HCT116 (cell line): ENCODE data around the gene SNTG2. TPM values are rescaled to one million over a fixed set of nuclear protein-coding genes. Genes with fewer than 3 reads are reported as not detected.

ENCODE experiments used
- ATAC-seq: fragments of 200-7000 bp; cut with Tn5 transposase; 2 replicates; pipeline ENCODE4 v1.9.1; 2020; ENCODE audit warnings: mild to moderate bottlenecking, moderate library complexity
- BruUV-seq: library from RNA; stranded (reverse); fragments of 400-500 nt; replicated peaks from 2 replicates; lab custom pipeline; 2021; lab: Mats Ljungman, UMichigan
- CTCF ChIA-PET: fragments of 300-600 bp; sonication (Branson Sonifier 250); formaldehyde crosslinking; loops from one replicate; lab custom pipeline; 2021; ENCODE audit warnings: antibody characterized with exemption; lab: Charles Lee
- POLR2A ChIA-PET: fragments of 300-600, 350-600 bp; sonication (Branson Sonifier 250); formaldehyde crosslinking; loops from one replicate; lab custom pipeline; 2021; ENCODE audit warnings: antibody characterized with exemption; lab: Charles Lee
- RAD21 ChIA-PET, 2 experiments: fragments of 300-600 bp; sonication (Branson Sonifier 250); formaldehyde crosslinking; loops; one replicate each; lab custom pipeline; 2023; ENCODE audit warnings: low total read pairs in 2 of 2; ENCODE audit not compliant: uncharacterized antibody in 2 of 2, unreplicated experiment in 2 of 2, low non-redundant PET in 1 of 2; lab: Charles Lee
- DNase-seq: peaks from one replicate; pipeline ENCODE4 v3.0.0-alpha.2; 2010; ENCODE audit warnings: low read depth, low spot score
- H2AFZ ChIP-seq: fragments of 200-600 bp; shearing (Covaris generic), sonication (generic); 2 replicates; pipeline ENCODE4 v1.6.1; 2017; ENCODE audit warnings: low read depth, mixed run types, mixed read lengths, antibody characterized with exemption, low read length; ENCODE audit not compliant: poor library complexity, severe bottlenecking
- H3K27ac ChIP-seq: 2 replicates; pipeline ENCODE4 v1.5.1; 2012; ENCODE audit warnings: low read depth, low read length
- H3K27me3 ChIP-seq: fragments of 200-600 bp; sonication (generic); 2 replicates; pipeline ENCODE4 v1.6.1; 2016; ENCODE audit warnings: mixed run types, low read length, mixed read lengths; ENCODE audit not compliant: insufficient read depth
- H3K36me3 ChIP-seq, 2 experiments: fragments of 200-500 bp in 1 of 2; fragments of 200-600 bp in 1 of 2; sonication (Bioruptor generic) in 1 of 2; sonication (generic) in 1 of 2; 2 replicates each; pipeline versions ENCODE4 v1.5.1 to v1.6.1; 2014 to 2016; ENCODE audit warnings: low read length in 2 of 2, inconsistent platforms in 1 of 2, mixed read lengths in 1 of 2, mixed run types in 1 of 2; ENCODE audit not compliant: insufficient read depth in 2 of 2, control insufficient read depth in 1 of 2
- H3K4me1 ChIP-seq, 2 experiments: fragments of 200-600 bp in 1 of 2; sonication (generic) in 1 of 2; 2 replicates each; pipeline versions ENCODE4 v1.5.1 to v1.6.1; 2012 to 2017; ENCODE audit warnings: low read length in 2 of 2, inconsistent platforms in 1 of 2, mild to moderate bottlenecking in 1 of 2, mixed read lengths in 1 of 2, mixed run types in 1 of 2, moderate library complexity in 1 of 2; ENCODE audit not compliant: insufficient read depth in 2 of 2, control insufficient read depth in 1 of 2
- H3K4me2 ChIP-seq: fragments of 200-600 bp; sonication (generic); 2 replicates; pipeline ENCODE4 v1.6.1; 2017; ENCODE audit warnings: mixed run types, low read length, mixed read lengths
- H3K4me3 ChIP-seq, 2 experiments: fragments of 200-600 bp in 1 of 2; sonication (generic) in 1 of 2; replicated peaks in 1 of 2; 2 replicates each; pipeline ENCODE4 v1.5.1; 2011 to 2016; ENCODE audit warnings: low read length in 2 of 2, control low read depth in 1 of 2, low read depth in 1 of 2, mild to moderate bottlenecking in 1 of 2, mixed read lengths in 1 of 2, mixed run types in 1 of 2
- H3K79me2 ChIP-seq: fragments of 200-600 bp; sonication (generic); 2 replicates; pipeline ENCODE4 v1.6.1; 2017; ENCODE audit warnings: mild to moderate bottlenecking, mixed run types, low read length, moderate library complexity, mixed read lengths; ENCODE audit not compliant: insufficient read depth
- H3K9ac ChIP-seq: fragments of 200-600 bp; sonication (generic); 2 replicates; pipeline ENCODE4 v1.6.1; 2016; ENCODE audit warnings: low read length, mixed read lengths
- H3K9me2 ChIP-seq: fragments of 200-600 bp; sonication (generic), shearing (Covaris generic); 2 replicates; pipeline ENCODE4 v1.6.1; 2017; ENCODE audit warnings: mixed run types, mild to moderate bottlenecking, moderate library complexity; ENCODE audit not compliant: insufficient read depth
- H3K9me3 ChIP-seq, 2 experiments: fragments of 200-500 bp in 1 of 2; fragments of 200-600 bp in 1 of 2; sonication (Bioruptor generic) in 1 of 2; sonication (generic) in 1 of 2; 2 replicates each; pipeline ENCODE4 v1.6.1; 2014 to 2017; ENCODE audit warnings: low read length in 2 of 2, mixed read lengths in 2 of 2, inconsistent platforms in 1 of 2, low read depth in 1 of 2, mild to moderate bottlenecking in 1 of 2, mixed run types in 1 of 2, moderate library complexity in 1 of 2; ENCODE audit not compliant: control insufficient read depth in 1 of 2, insufficient read depth in 1 of 2
- H4K20me1 ChIP-seq: fragments of 200-600 bp; sonication (generic), shearing (Covaris generic); 2 replicates; pipeline ENCODE4 v1.6.1; 2017; ENCODE audit warnings: mixed run types, mild to moderate bottlenecking, moderate library complexity; ENCODE audit not compliant: insufficient read depth
- ATF3 ChIP-seq: IDR thresholded peaks from 2 replicates; pipeline ENCODE4 v1.6.1; 2012
- CBX3 ChIP-seq: IDR thresholded peaks from 2 replicates; pipeline ENCODE4 v1.6.1; 2012; ENCODE audit warnings: low read depth
- CTCF ChIP-seq, 3 experiments: fragments of 200-600 bp in 1 of 3; sonication (generic) in 1 of 3; IDR thresholded peaks in 2 of 3; conservative IDR thresholded peaks in 1 of 3; 2 replicates each; pipeline ENCODE4 v1.5.1; 2012 to 2017; ENCODE audit warnings: low read depth in 2 of 3, low read length in 2 of 3, antibody characterized with exemption in 1 of 3, borderline replicate concordance in 1 of 3, control low read depth in 1 of 3, mild to moderate bottlenecking in 1 of 3, mixed read lengths in 1 of 3, mixed run types in 1 of 3, moderate library complexity in 1 of 3; ENCODE audit not compliant: insufficient read depth in 1 of 3
- EGR1 ChIP-seq: IDR thresholded peaks from 2 replicates; pipeline ENCODE4 v1.6.1; 2012; ENCODE audit warnings: low read depth
- ELF1 ChIP-seq: IDR thresholded peaks from 2 replicates; pipeline ENCODE4 v1.6.1; 2012; ENCODE audit warnings: low read depth, borderline replicate concordance
- EZH2 ChIP-seq: fragments of 200-600 bp; sonication (generic); IDR thresholded peaks from 2 replicates; pipeline ENCODE4 v1.6.1; 2017; ENCODE audit warnings: antibody characterized with exemption, mixed run types
- FOSL1 ChIP-seq: IDR thresholded peaks from 2 replicates; pipeline ENCODE4 v1.6.1; 2012; ENCODE audit warnings: low read depth
- RAD21 ChIP-seq: IDR thresholded peaks from 2 replicates; pipeline ENCODE4 v1.6.1; 2012; ENCODE audit warnings: low read depth, mild to moderate bottlenecking
- SIN3A ChIP-seq: IDR thresholded peaks from 2 replicates; pipeline ENCODE4 v1.6.1; 2012; ENCODE audit warnings: low read depth
- SP1 ChIP-seq: IDR thresholded peaks from 2 replicates; pipeline ENCODE4 v1.6.1; 2012; ENCODE audit warnings: low read depth
- SRF ChIP-seq: IDR thresholded peaks from 2 replicates; pipeline ENCODE4 v1.6.1; 2012; ENCODE audit warnings: low read depth
- TCF7L2 ChIP-seq: IDR thresholded peaks from 2 replicates; pipeline ENCODE4 v1.7.0; 2011; ENCODE audit warnings: borderline replicate concordance, inconsistent platforms; ENCODE audit not compliant: insufficient read depth, insufficient read length; ENCODE audit errors: extremely low read depth
- ZNF274 ChIP-seq: fragments of 200-500 bp; sonication (Bioruptor generic); IDR thresholded peaks from 2 replicates; pipeline ENCODE4 v1.6.1; 2014; ENCODE audit warnings: mild to moderate bottlenecking, low read depth, low read length, inconsistent platforms
- intact Hi-C: fragments of 100-400 bp; cut with micrococcal nuclease; formaldehyde crosslinking; loops from 2 replicates; pipeline ENCODE4 v1.10.0; 2022
- total RNA-seq: library from RNA; stranded (reverse); gene quantifications from one replicate; pipeline ENCODE4 v1.2.1, GENCODE V29; 2021; ENCODE audit not compliant: unreplicated experiment

Gene SNTG2
- total RNA-seq, 1 experiment from 2014 or later = not detected

GRCh38 chr2:1318366-1319009, 367.8 kb downstream of the SNTG2 start:
- no peak for DNase-seq
- Histone ChIP-seq H2AFZ (no peak overlapping the region), H3K9me2 (no peaks in the 10 kb centered on the region), H3K9ac (no peak overlapping the region), H3K4me3 (no peak overlapping the region), H3K27ac (no peak overlapping the region), H3K27me3 (0 out of 2 replicates have a peak, but pooled peaks cover 4% of the 10 kb centered on the region), H3K36me3 (no peaks in the 10 kb centered on the region), H3K9me3 (no peaks in the 10 kb centered on the region), H3K4me1 (no peaks in the 10 kb centered on the region), H4K20me1 (no peaks in the 10 kb centered on the region), H3K4me2 (no peak overlapping the region), H3K79me2 (no peaks in the 10 kb centered on the region)
- RAD21 ChIA-PET = no interaction called here
- TF ChIP-seq TCF7L2 (no peak), FOSL1 (no peak), ZNF274 (no peak), ATF3 (no peak), SP1 (no peak), CTCF (IDR thresholded peaks at IDR 0.05 in 2 of 3, conservative IDR thresholded peaks at IDR 0.05 in 1 of 3; ENCODE audit: borderline replicate concordance in 1 of 3, insufficient read depth in 1 of 3, low read depth in 2 of 3, low read length in 2 of 3) (no peak)
- POLR2A ChIA-PET = no interaction called here
- CTCF ChIA-PET = no interaction called here
- intact Hi-C loops = no loop called here
- BruUV-seq = no TSS peak
- no peak for ATAC-seq

GRCh38 chr2:1319393-1319792, 368.7 kb downstream of the SNTG2 start:
- H2AFZ ChIP-seq = no peak overlapping the region
- H3K4me2 ChIP-seq = no peak overlapping the region
- TF ChIP-seq SRF (no peak), SIN3A (no peak), CBX3 (no peak), RAD21 (no peak), SP1 (no peak), EZH2 (no peak), EGR1 (no peak), CTCF (IDR thresholded peaks at IDR 0.05 in 2 of 3, conservative IDR thresholded peaks at IDR 0.05 in 1 of 3; ENCODE audit: borderline replicate concordance in 1 of 3, insufficient read depth in 1 of 3, low read depth in 2 of 3, low read length in 2 of 3) (no peak), ELF1 (no peak)

More at GRCh38 chr2:1319393-1319792, 368.7 kb downstream of the SNTG2 start:
- H3K27ac ChIP-seq = no peak overlapping the region
- DNase-seq (no peak), ATAC-seq (no peak)
- no peak overlapping the region for H3K9ac ChIP-seq
- intact Hi-C loops = no loop called here
- no peaks in the 10 kb centered on the region for H3K9me3 ChIP-seq
- 0 out of 2 replicates have a peak, but pooled peaks cover 4% of the 10 kb centered on the region for H3K27me3 ChIP-seq
- no TSS peak for BruUV-seq
- no peaks in the 10 kb centered on the region for H3K79me2 ChIP-seq
- H4K20me1 ChIP-seq = no peaks in the 10 kb centered on the region
- ChIA-PET POLR2A (no interaction called here), CTCF (no interaction called here), RAD21 (no interaction called here)
- no peaks in the 10 kb centered on the region for H3K36me3 ChIP-seq
- H3K9me2 ChIP-seq = no peaks in the 10 kb centered on the region
- no peaks in the 10 kb centered on the region for H3K4me1 ChIP-seq
- no peak overlapping the region for H3K4me3 ChIP-seq
